HL-60/S4 treated with phorbol 12-myristate 13-acetate at 8.2 ng/mL for 4 days and 3 days (cell line): ENCODE measurements around the gene THOC6.

Source experiments
- in situ Hi-C: fragments of 300-500 bp; cut with MboI; formaldehyde crosslinking; loops from 2 replicates; pipeline ENCODE4 v1.15.0; 2022; ENCODE audit warnings: low sequenced_read_pairs

Gene THOC6

GRCh38 chr16:3014971-3015370 is 8.9 kb upstream of the THOC6 start:
- in situ Hi-C loops, result no loop called here

GRCh38 chr16:3015865-3016521 is 7.8 kb upstream of the THOC6 start:
- in situ Hi-C loops, result no loop called here

GRCh38 chr16:3017344-3017743 is 6.5 kb upstream of the THOC6 start:
- in situ Hi-C loops, result no loop called here

DNA sequence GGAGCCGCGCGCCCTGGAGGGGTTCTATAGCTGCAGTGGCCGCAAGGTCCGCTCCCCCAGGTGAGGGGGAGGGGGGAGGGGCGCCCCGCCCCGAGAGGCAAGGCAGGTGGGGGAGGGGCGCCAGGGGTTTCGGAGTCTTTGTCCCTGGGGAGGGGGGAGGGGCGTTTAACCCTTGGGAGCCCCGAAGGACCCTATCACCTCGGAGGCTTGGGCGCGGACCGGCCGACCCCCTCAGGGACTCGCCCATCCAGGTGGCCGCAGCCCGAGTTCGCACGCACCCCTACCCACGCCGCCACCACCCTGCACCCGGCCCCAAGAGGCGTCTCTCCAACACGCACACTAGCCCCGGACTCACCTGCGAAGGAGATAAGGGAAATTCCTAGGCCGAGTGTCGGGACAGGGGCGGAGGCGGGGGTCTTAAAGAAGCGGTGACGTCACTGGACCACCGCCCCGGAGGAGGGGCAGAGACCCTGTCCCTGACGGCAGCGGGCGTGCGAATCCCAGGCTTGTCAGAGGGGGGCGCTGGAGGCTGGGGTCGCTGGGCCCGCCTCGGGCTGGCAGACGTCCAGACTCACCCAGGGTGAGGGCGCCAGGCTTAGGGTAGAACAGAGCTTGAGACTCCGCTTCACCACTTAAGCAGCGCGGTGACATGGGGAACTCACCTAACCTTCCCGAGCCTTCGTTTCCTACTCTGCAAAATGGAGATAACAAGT is 5.9 kb upstream of the THOC6 start, which contains the start of gene CLDN6:
Gene CLDN6 (minus strand): TSS at position 390 of the 713 bp plus-strand sequence. CDS start 2,162 bp downstream, outside the sequence.
- in situ Hi-C loops, result no loop called here

GRCh38 chr16:3019594-3020246 is 4.1 kb upstream of the THOC6 start:
- in situ Hi-C loops, result no loop called here

- in situ Hi-C loops, result no loop called here
Observed at GRCh38 chr16:3020247-3020603, 3.6 kb upstream of the THOC6 start, which contains the start of gene TNFRSF12A. Gene TNFRSF12A (plus strand): TSS chr16:3020368. CDS start chr16:3020398, 30 bp downstream.

GRCh38 chr16:3020604-3021448 is 3.0 kb upstream of the THOC6 start:
- in situ Hi-C loops, result no loop called here

DNA sequence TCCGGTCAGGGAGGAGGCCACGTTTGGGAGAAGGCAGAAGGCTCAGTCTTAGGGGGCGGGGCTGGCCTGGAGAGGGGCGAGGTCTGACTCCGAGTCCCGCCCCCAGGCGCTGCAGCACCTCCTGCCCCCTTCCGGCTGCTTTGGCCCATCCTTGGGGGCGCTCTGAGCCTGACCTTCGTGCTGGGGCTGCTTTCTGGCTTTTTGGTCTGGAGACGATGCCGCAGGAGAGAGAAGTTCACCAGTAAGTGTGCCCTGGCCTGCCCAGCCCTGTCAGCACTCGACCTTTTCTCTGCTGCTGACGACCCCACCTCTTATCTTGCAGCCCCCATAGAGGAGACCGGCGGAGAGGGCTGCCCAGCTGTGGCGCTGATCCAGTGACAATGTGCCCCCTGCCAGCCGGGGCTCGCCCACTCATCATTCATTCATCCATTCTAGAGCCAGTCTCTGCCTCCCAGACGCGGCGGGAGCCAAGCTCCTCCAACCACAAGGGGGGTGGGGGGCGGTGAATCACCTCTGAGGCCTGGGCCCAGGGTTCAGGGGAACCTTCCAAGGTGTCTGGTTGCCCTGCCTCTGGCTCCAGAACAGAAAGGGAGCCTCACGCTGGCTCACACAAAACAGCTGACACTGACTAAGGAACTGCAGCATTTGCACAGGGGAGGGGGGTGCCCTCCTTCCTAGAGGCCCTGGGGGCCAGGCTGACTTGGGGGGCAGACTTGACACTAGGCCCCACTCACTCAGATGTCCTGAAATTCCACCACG is 2.2 kb upstream of the THOC6 start:
- in situ Hi-C loops, result no loop called here

DNA sequence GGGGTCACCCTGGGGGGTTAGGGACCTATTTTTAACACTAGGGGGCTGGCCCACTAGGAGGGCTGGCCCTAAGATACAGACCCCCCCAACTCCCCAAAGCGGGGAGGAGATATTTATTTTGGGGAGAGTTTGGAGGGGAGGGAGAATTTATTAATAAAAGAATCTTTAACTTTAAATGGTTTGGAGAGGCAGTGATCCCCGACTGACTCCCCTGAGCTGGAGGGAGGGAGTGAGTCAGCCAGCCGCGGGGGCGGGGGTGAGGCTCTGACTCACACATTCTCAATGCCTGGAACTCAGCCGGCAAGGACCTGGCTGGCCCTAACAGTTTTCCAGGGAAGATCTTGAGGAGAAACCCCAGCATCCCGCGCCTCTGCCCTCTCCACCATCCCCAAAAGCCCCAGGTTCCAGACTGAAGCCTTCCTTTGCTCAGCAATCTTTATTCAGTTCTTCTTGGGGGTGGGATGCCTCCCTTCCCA is 1.6 kb upstream of the THOC6 start:
- in situ Hi-C loops, result no loop called here

DNA sequence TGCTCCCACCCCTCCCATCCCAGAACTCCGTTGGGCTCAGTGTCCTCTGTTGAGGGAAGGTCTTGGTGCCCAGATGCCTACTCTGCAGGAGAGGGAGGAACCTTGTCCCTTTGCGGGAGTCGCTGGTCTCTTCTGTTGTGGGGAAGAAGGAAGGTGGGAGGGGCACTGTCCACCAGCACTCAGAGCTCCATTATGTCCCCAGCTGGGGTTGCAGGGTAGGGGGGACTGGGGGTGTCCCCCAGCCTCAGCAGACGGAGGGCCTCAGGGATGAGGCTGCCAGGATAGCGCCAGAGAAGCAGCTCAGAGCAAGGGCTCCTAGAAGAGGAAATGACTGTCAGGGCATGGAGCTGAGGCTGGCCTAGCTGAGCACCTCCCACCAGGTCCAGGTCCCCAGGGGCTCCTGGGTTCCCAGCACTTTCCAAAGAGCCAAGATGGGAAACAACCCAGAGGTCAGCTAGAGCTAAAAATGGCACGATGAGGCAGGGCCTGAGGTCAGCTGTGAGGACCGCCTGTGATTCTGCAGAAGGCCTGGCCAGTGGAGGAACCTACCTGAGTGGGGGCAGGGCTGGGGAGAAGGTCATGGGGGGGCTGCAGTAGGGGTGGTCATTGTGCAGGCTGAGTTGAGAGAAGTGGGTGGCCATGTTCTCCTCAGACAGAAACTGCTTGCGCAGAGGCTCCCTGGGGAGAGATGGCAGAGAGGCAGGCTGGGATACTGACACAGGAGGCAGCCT is 986 bp upstream of the THOC6 start:
- in situ Hi-C loops, result no loop called here

- in situ Hi-C loops, result no loop called here
Observed at GRCh38 chr16:3023415-3023668, 493 bp upstream of the THOC6 start.

DNA sequence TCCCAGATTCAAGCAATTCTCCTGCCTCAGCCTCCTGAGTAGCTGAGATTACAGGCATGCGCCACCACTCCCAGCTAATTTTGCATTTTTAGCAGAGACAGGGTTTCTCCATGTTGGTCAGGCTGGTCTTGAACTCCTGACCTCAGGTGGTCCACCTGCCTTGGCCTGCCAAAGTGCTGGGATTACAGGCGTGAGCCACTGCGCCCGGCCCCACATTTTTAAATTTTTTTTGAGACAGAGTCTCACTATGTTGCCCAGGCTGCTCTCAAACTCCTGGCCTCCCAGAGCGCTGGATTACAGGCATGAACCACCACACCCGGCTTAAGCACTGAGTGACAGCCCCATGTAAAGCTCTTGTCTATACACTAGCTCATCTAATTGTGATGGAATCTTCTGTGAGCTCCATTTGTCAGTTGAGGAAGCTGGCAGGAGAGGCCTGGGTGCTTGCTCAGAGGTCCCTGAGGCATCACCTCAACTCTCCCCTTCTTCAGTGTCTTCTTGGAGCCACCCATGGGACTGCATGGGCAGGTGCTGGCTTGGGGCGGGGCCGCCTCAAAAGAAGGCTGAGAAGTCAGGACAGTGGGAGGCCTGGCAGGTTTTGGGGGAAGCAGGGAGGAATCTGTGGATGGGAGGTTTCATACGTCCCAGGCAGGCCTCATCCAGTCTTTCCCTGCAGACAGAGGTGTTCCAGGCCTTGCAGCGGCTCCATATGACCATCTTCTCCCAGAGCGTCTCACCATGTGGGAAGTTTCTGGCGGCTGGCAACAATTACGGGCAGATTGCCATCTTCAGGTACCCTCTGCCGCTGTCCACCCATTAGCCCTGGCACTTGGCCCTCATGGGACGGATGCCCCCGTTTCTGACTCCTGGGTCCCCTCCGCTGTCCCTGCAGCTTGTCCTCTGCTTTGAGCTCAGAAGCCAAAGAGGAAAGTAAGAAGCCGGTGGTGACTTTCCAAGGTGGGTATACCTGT is 1.5 kb downstream of the THOC6 start:
- in situ Hi-C loops, result no loop called here

DNA sequence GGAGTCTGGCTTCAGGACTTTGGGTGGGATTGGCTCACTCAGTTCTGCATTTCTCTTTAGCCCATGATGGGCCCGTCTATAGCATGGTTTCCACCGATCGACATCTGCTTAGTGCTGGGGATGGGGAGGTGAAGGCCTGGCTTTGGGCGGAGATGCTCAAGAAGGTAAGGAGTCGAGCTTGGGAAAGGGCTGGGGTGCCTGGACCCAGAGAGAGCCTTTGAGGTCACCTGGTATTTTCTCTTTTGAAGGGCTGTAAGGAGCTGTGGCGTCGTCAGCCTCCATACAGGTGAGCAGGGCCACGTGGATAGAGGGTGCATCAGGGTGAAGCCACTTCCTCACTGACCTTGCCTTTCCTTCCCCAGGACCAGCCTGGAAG is 2.2 kb downstream of the THOC6 start:
- in situ Hi-C loops, result no loop called here

DNA sequence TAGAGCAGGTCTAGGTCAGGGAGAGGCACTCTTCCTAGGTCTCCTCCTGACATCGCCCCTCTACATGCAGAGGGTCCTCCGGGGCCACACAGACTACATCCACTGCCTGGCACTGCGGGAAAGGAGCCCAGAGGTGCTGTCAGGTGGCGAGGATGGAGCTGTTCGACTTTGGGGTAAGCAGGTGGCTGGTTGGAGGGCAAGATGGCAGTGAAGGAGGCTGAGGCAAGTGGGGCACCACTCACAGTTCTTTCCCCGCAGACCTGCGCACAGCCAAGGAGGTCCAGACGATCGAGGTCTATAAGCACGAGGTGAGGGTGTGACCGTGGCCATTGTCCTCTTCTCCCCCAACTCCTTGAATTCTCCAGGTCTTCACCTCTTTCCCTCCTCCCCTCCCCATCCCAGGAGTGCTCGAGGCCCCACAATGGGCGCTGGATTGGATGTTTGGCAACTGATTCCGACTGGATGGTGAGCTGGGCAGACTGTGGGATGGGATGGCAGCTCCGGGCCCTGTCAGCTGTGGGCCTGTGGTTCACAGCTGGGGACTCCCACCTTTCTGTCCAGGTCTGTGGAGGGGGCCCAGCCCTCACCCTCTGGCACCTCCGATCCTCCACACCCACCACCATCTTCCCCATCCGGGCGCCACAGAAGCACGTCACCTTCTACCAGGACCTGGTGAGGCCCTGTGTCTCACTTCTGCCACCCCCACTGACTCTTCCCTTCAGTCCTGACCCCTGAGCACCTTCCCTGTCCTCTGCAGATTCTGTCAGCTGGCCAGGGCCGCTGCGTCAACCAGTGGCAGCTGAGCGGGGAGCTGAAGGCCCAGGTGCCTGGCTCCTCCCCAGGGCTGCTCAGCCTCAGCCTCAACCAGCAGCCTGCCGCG is 3.0 kb downstream of the THOC6 start:
- in situ Hi-C loops, result no loop called here

- in situ Hi-C loops, result no loop called here
Observed at GRCh38 chr16:3027489-3027795, 3.6 kb downstream of the THOC6 start.

- in situ Hi-C loops, result no loop called here
Observed at GRCh38 chr16:3027983-3028715, 4.3 kb downstream of the THOC6 start.

- in situ Hi-C loops, result no loop called here
Observed at GRCh38 chr16:3028716-3029319, 5.0 kb downstream of the THOC6 start.
